IPS-20b (cell line): Measurements from ENCODE around the gene KCNH8.

Experiments used
- H3K27ac ChIP-seq: one replicate; pipeline ENCODE4 v1.5.1; 2013; ENCODE audit warnings: low read length
- H3K27me3 ChIP-seq: 2 replicates; pipeline ENCODE4 v1.6.1; 2013; ENCODE audit warnings: mild to moderate bottlenecking, low read length, inconsistent platforms; ENCODE audit not compliant: insufficient read depth
- H3K36me3 ChIP-seq: 2 replicates; pipeline ENCODE4 v1.6.1; 2013; ENCODE audit warnings: low read depth, mild to moderate bottlenecking, inconsistent platforms, low read length, moderate library complexity; ENCODE audit not compliant: insufficient read depth
- H3K4me1 ChIP-seq: 2 replicates; pipeline ENCODE4 v1.6.1; 2013; ENCODE audit warnings: mild to moderate bottlenecking, control low read depth, inconsistent platforms, low read length, moderate library complexity; ENCODE audit not compliant: insufficient read depth
- H3K4me3 ChIP-seq: 2 replicates; pipeline ENCODE4 v1.5.1; 2013; ENCODE audit warnings: mild to moderate bottlenecking, low read length, inconsistent platforms
- H3K9ac ChIP-seq: 2 replicates; pipeline ENCODE4 v1.6.1; 2013; ENCODE audit warnings: low read depth, mild to moderate bottlenecking, inconsistent platforms, low read length, moderate library complexity
- H3K9me3 ChIP-seq: 2 replicates; pipeline ENCODE4 v1.6.1; 2013; ENCODE audit warnings: mild to moderate bottlenecking, low read depth, low read length, inconsistent platforms; ENCODE audit not compliant: insufficient read depth

Gene KCNH8

DNA sequence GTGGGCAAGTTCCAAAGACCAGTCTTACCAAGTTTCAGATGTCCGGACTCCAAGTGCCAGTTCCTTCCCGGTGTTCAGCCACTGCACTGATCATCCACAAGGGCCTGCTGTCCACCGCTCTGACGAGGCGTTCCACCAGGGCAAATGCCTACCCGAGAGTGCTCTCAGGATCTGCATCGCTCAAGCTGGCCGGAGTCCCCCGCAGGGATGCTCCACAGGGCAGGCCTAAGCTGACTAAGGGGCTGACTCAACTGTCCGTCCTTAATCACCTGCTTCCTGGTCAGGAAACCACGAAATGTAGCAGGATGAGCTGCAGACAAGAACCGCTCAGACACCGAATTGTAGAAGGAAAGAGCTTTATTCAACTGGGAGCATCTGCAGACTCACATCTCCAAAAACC is 341.6 kb downstream of the KCNH8 start:
- Histone ChIP-seq H3K27me3 (no peaks in the 10 kb centered on the region), H3K9ac (no peak overlapping the region), H3K27ac (no peak overlapping the region), H3K4me1 (no peaks in the 10 kb centered on the region), H3K9me3 (no peaks in the 10 kb centered on the region), H3K4me3 (no peak overlapping the region), H3K36me3 (no peaks in the 10 kb centered on the region)

DNA sequence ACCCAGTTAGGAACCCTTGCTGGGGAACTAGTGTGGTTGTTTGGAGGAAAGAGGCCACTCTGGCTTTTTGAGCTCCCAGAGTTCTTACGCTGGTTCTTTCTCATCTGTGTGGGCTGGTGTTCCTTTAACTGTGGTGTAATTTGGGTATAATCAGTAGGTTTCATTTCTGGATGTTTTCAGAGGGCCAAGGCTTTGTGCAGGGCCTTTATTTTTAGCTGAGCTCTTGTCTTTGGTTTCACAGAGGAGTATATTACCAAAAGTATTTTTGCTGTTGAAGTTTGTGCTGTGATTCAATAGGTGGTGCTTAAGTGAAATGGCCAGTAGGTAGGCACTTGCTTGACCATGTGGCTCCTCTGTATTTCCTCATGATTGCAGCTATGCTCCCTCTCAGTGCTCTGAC is 357.9 kb downstream of the KCNH8 start:
- Histone ChIP-seq H3K36me3 (no peaks in the 10 kb centered on the region), H3K9ac (no peak overlapping the region), H3K27ac (no peak overlapping the region), H3K4me1 (no peaks in the 10 kb centered on the region), H3K27me3 (no peaks in the 10 kb centered on the region), H3K9me3 (no peaks in the 10 kb centered on the region), H3K4me3 (no peak overlapping the region)

DNA sequence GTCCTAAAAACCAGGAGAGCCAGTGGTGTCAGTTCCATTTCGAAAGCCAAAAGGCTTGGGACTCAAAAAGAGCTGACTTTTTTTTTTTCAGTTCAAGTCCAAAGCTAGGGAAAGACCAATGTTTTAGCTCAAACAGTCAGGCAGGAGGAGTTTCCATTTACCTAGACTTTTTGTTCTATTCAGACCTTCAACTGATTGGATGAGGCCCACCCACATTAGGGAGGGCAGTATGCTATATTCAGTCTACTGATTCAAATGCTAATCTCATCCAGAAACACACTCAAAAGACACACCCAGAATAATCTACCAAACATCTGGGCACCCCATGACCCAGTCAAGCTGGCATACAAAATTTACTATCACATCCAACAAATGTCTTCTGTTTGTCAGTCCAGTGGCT is 374.0 kb downstream of the KCNH8 start:
- no peaks in the 10 kb centered on the region for H3K27me3 ChIP-seq
- H3K27ac ChIP-seq: no peak overlapping the region
- no peaks in the 10 kb centered on the region for H3K36me3 ChIP-seq
- H3K9ac ChIP-seq: no peak overlapping the region
- no peaks in the 10 kb centered on the region for H3K4me1 ChIP-seq
- H3K9me3 ChIP-seq: no peaks in the 10 kb centered on the region
- H3K4me3 ChIP-seq: no peak overlapping the region

DNA sequence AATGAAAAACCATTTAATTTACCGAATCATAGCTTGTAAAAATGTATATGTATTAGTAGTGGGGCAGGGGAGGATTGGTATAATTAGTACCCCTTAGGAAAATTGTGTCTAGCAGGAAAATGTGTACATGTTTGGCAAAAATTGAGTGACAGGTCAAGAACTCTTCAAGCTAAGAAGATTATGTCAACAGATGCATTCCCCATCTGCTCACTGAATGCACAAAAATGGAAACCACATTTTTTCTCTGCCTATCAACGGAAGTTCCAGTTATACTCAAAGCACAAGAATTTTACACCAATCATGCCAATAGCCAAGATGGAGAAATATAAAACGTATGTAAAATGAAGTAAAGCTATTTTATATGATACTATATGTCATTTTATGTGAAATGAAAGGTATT is 377.8 kb downstream of the KCNH8 start:
- Histone ChIP-seq H3K9ac (no peak overlapping the region), H3K36me3 (no peaks in the 10 kb centered on the region), H3K9me3 (no peaks in the 10 kb centered on the region), H3K4me1 (no peaks in the 10 kb centered on the region), H3K27ac (no peak overlapping the region), H3K27me3 (no peaks in the 10 kb centered on the region), H3K4me3 (no peak overlapping the region)

DNA sequence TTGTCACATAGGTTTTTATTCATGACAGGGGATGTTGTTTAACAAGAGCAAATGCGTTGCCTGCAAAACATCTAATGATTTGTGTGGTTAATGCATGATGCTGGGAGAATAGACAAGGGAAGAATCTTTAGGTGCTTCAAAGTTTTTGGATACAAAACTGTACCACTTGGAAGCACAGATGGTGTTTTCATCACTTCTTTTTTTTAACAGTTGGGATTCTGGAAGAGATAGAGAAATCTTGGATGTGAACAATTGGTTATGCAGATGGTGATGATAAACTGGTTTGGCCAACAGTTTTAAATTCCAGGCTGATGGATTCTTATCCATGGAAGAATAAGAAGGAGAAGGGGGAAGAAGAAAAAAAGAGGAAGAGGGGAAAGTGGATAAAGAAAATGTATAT is 379.4 kb downstream of the KCNH8 start:
- H3K9me3 ChIP-seq: no peaks in the 10 kb centered on the region
- H3K4me3 ChIP-seq: no peak overlapping the region
- no peaks in the 10 kb centered on the region for H3K4me1 ChIP-seq
- H3K27ac ChIP-seq: no peak overlapping the region
- H3K9ac ChIP-seq: no peak overlapping the region
- no peaks in the 10 kb centered on the region for H3K27me3 ChIP-seq
- no peaks in the 10 kb centered on the region for H3K36me3 ChIP-seq

DNA sequence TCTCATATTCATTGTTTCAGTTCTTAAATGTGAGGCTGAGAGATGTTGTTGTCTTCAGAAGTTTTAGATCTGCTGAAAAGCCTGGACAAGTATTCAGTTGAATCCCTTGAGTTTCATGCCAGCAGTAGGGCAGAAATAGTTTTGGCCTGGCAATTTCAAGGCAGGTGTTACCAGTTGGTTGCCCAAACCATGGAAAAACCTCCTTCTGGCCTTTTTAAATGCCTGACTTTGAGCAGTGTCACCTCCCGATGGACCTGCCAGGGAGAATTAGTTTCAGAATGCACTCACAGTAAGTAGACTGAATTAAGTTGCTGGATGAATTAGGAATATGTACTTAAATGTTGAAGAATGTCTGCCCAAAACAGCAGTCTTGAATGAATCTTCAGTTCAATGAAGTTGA is 383.1 kb downstream of the KCNH8 start:
- Histone ChIP-seq H3K36me3 (no peaks in the 10 kb centered on the region), H3K9me3 (no peaks in the 10 kb centered on the region), H3K27me3 (no peaks in the 10 kb centered on the region), H3K4me3 (no peak overlapping the region), H3K4me1 (no peaks in the 10 kb centered on the region), H3K27ac (no peak overlapping the region), H3K9ac (no peak overlapping the region)

DNA sequence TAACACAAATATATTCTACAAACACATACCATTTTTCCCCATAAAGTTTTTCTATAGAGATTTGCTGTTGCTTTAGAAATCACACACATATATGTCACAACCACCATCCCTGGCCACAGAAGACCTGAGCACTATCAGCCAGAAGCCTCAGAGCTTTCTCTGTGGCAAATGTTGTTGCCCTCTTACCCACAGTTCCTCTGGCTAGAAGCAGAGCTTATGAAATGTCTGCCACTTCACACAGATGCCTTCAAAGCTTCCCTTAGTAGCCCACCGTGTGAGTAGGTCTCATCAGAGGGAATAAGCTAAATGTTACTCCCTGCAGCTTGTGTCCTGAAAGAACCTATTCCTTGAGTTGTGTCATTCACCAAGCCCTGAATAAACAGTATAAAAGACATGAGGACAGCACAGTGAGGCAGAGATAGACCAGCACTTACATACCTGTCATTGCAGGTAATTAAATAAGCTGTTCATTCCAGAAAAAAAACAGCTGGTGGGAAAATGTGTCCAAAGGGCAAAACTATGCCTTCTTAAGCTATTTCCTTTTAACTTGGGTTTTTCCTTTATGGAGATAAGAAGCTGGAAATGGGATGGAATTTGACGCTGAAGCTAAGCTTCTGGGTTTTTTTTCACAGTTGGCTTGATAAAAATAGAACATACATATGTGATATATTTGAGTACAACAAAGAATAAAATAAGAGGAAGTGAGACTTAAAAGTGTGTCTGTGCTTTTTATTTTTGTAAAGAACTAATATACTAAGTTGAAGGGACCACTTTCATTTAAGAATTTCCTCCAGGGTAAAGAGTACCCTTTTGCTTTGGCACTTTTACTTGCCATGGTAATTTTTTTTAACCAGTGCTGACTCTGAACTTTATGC is 391.4 kb downstream of the KCNH8 start:
- Histone ChIP-seq H3K9ac (no peak overlapping the region), H3K27ac (no peak overlapping the region), H3K4me3 (no peak overlapping the region), H3K36me3 (no peaks in the 10 kb centered on the region), H3K9me3 (no peaks in the 10 kb centered on the region), H3K4me1 (no peaks in the 10 kb centered on the region), H3K27me3 (no peaks in the 10 kb centered on the region)

DNA sequence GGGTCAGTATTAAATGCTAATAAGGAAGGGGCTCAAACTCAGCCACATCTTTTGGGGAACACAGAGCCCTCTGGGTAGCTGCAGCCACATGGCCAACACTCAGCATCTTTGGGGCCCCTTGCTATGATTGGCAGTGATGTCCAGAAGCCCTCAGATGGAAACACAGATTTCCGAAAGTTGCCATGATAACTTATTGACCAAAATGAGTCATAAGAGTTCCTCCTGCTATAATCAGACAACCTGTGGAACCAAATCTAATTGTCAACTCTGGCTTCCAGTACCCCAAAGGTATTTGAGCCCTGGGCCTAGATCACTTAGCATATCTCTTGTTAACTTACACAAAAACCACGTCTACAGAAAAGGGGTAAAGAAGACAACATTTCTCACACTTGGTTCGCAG is 392.2 kb downstream of the KCNH8 start:
- Histone ChIP-seq H3K9ac (no peak overlapping the region), H3K4me3 (no peak overlapping the region), H3K36me3 (no peaks in the 10 kb centered on the region), H3K4me1 (no peaks in the 10 kb centered on the region), H3K9me3 (no peaks in the 10 kb centered on the region), H3K27ac (no peak overlapping the region), H3K27me3 (no peaks in the 10 kb centered on the region)

DNA sequence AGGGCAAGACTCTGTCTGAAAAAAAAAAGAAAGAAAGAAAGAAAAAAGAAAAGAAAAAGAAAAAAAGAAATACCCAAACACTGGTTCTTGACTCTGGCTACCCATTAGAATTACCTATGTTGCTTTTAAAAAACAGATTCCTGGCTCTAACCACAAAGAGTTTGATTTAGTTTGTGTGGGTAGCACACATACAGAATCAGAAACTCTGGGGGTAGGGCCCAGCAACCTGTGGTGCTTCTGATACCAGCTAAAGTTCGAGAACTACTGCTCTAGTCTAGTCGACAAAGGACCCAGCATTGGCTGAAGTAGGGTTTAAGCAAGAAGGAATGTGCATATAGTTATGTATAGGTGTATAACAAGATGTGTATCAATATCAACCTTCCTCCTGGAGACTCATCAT is 393.0 kb downstream of the KCNH8 start:
- Histone ChIP-seq H3K27me3 (no peaks in the 10 kb centered on the region), H3K36me3 (no peaks in the 10 kb centered on the region), H3K4me3 (no peak overlapping the region), H3K9me3 (no peaks in the 10 kb centered on the region), H3K9ac (no peak overlapping the region), H3K27ac (no peak overlapping the region), H3K4me1 (no peaks in the 10 kb centered on the region)

DNA sequence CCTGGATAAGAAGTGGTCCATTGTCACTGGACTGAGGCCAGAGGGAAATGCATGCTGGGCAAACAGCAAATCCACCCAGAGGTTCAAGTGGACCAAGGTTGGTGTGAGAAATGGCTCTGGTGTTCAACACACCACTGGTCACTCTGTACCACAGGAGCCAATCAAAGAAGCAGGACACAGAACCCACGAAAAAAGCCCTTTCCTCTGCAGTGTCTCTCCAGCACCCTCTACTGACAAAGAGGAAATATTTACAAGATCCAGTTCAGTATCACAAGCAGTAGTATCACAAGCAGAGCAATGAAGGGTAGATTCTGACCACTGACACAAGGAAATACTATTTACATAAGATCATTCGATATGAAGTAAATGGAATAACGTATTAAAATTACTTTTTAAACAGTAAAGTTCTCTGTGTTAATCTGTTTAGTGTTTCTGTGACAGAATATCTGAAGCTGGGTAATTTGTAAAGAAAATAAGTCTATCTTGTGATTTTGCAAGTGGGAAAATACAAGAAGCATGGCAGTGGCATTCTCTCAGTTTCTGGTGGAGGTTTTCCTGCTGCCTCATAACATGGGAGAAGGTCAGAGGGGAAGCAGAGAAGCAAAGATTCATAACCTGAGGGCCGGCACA is 395.0 kb downstream of the KCNH8 start:
- H3K27ac ChIP-seq: no peak overlapping the region
- H3K9me3 ChIP-seq: no peaks in the 10 kb centered on the region
- no peak overlapping the region for H3K9ac ChIP-seq
- H3K36me3 ChIP-seq: no peaks in the 10 kb centered on the region
- H3K27me3 ChIP-seq: no peaks in the 10 kb centered on the region
- H3K4me3 ChIP-seq: no peak overlapping the region
- no peaks in the 10 kb centered on the region for H3K4me1 ChIP-seq

DNA sequence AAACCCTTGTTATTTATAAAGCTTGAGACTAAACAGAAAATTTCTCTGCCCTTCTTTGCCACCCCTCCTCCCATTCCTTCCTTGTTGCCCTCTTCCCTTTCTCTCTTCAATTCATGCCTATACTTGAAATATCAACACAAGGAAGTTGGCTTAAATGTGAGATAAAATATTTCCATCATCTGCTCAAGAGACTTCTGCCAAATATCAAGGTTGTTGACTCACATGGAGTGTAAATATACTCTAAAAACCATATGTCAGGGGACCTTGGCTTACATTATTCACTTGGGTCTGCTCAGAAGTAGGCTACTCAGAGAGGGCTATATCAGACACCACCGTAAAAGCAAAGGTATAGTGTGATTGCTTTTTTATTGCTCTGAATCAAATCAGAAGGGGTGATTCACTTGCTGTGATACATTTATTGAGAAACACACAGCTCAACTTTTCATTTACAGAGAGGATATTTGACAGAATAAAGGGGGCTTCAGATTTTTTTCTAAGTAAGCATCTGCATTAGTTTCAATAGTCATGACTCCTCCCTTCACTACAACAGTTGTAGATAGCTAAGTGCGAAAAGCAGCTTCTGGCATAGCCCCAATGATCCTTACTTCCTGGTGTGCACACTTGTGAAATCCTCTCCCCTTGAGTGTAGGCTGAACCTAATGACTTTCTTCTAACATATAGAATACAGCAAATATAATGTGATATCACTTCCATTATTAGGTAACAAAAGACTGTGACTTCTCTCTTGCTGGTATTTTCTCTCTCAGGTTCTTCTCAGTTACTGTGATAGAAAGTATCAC is 399.6 kb downstream of the KCNH8 start:
- Histone ChIP-seq H3K9ac (no peak overlapping the region), H3K9me3 (no peaks in the 10 kb centered on the region), H3K4me3 (no peak overlapping the region), H3K27me3 (no peaks in the 10 kb centered on the region), H3K27ac (no peak overlapping the region), H3K4me1 (no peaks in the 10 kb centered on the region), H3K36me3 (no peaks in the 10 kb centered on the region)
